ENCODE results near the gene DNAI1.

DNA sequence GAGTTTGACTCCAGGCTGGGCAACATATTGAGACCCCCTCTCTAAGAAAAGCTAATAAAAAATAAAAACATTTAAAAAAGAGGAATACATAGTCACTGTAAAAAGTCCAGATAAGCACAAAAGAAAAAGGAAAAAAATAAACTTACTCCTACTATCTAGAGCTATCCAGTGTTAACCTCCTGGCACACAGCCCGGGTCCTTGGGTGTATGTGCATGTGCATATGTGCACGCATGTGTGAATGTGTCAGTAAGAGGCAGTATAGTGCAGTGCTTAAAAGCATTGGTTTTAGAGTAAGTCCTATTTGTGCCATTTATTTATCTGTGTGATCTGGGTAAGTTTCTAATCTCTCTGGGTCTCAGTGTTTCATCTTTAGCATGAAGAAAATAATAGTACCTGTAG is 26.9 kb upstream of the DNAI1 start:
- TF ChIP-seq, protein P1, sequence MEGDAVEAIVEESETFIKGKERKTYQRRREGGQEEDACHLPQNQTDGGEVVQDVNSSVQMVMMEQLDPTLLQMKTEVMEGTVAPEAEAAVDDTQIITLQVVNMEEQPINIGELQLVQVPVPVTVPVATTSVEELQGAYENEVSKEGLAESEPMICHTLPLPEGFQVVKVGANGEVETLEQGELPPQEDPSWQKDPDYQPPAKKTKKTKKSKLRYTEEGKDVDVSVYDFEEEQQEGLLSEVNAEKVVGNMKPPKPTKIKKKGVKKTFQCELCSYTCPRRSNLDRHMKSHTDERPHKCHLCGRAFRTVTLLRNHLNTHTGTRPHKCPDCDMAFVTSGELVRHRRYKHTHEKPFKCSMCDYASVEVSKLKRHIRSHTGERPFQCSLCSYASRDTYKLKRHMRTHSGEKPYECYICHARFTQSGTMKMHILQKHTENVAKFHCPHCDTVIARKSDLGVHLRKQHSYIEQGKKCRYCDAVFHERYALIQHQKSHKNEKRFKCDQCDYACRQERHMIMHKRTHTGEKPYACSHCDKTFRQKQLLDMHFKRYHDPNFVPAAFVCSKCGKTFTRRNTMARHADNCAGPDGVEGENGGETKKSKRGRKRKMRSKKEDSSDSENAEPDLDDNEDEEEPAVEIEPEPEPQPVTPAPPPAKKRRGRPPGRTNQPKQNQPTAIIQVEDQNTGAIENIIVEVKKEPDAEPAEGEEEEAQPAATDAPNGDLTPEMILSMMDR (optimal IDR thresholded peaks at IDR 0.05 in 1 of 3, IDR thresholded peaks at IDR 0.05 in 1 of 3, conservative IDR thresholded peaks at IDR 0.05 in 1 of 3; ENCODE audit: extremely low read depth in 1 of 3, insufficient read depth in 2 of 3, low read length in 3 of 3), result no peak
- no peak for TF ChIP-seq EZH2 (IDR thresholded peaks at IDR 0.05; ENCODE audit: low read length)
